SK-N-SH (cell line): ENCODE data around the gene PIERCE2.

Source experiments
- JUND ChIP-seq: IDR thresholded peaks from 2 replicates; pipeline ENCODE4 v1.4.0; 2012
- MXI1 ChIP-seq: IDR thresholded peaks from 2 replicates; pipeline ENCODE4 v1.6.1; 2012; ENCODE audit warnings: mild to moderate bottlenecking, low read depth, low read length, improper control_type of control experiment
- RXRA ChIP-seq: IDR thresholded peaks from 2 replicates; pipeline ENCODE4 v1.4.0; 2012; ENCODE audit warnings: low read depth, mild to moderate bottlenecking, borderline replicate concordance
- TF ChIP-seq, protein P1 (sequence below): fragments of 200-600 bp; sonication (generic); IDR thresholded peaks from 2 replicates; pipeline ENCODE4 v1.6.1; 2017; ENCODE audit warnings: antibody characterized with exemption, mild to moderate bottlenecking, moderate library complexity

GRCh38 chr15:55381595-55381994 is 26.7 kb upstream of the PIERCE2 start:
- TF ChIP-seq, protein P1, sequence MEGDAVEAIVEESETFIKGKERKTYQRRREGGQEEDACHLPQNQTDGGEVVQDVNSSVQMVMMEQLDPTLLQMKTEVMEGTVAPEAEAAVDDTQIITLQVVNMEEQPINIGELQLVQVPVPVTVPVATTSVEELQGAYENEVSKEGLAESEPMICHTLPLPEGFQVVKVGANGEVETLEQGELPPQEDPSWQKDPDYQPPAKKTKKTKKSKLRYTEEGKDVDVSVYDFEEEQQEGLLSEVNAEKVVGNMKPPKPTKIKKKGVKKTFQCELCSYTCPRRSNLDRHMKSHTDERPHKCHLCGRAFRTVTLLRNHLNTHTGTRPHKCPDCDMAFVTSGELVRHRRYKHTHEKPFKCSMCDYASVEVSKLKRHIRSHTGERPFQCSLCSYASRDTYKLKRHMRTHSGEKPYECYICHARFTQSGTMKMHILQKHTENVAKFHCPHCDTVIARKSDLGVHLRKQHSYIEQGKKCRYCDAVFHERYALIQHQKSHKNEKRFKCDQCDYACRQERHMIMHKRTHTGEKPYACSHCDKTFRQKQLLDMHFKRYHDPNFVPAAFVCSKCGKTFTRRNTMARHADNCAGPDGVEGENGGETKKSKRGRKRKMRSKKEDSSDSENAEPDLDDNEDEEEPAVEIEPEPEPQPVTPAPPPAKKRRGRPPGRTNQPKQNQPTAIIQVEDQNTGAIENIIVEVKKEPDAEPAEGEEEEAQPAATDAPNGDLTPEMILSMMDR = no peak
- TF ChIP-seq JUND = no peak
- no peak for TF ChIP-seq RXRA
- TF ChIP-seq MXI1 = no peak
